C4-2B (cell line): ENCODE results near the gene ILDR1.

Experiments used
- ZFX ChIP-seq: fragments of 450-650 bp; IDR thresholded peaks from 2 replicates; pipeline ENCODE4 v1.6.1; 2017
- TF ChIP-seq, protein P1 (sequence below): fragments of 450-650 bp; conservative IDR thresholded peaks from 2 replicates; pipeline ENCODE4 v1.5.1; 2017; ENCODE audit warnings: mild to moderate bottlenecking

DNA sequence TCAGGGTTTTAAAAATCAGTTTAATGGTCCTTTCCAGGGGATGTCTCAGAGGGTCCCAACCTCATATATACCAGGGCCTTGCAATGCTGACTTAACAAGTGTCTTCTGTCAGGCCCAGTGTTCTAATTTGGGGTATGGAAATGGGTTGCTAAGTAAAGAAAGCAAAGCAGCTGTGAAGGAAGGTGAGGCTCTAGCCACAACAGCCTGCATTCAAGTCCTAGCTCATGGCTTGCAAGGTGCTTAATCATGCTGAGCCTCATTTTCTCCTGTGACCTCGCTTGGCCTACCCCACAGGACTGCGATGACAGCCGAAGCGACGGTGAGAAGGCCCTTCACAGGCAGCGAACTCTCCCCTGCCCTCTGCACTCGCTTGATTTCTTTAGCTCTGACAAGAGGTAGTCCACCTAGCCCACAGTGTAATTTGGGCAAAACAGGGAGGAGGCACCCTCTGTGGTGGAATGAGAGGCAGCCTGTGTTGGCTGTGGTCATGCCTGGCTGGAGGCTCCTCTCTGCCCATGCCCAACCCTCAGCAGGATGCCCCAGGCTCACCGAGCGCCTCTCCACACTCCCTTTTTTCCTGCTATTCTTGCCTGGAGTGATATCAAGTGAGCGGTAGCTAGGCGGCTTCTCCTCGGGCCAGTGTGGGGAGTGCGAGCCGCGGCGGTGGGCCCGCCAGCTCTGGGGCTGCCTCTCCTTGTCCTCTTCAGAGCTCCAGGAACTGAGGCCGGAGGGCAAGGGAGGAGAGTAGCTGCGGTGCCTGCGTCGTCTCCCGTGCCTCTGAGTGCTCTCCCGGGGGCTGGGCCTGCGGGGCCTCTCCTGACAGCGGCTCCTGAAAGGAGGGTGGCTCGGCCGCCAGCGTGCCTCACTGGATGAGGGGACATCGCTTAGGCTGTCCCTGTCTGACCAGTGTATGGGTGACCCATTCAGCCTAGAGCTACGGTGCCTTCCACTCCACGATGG, 29.2 kb downstream of the ILDR1 start:
- TF ChIP-seq, protein P1, sequence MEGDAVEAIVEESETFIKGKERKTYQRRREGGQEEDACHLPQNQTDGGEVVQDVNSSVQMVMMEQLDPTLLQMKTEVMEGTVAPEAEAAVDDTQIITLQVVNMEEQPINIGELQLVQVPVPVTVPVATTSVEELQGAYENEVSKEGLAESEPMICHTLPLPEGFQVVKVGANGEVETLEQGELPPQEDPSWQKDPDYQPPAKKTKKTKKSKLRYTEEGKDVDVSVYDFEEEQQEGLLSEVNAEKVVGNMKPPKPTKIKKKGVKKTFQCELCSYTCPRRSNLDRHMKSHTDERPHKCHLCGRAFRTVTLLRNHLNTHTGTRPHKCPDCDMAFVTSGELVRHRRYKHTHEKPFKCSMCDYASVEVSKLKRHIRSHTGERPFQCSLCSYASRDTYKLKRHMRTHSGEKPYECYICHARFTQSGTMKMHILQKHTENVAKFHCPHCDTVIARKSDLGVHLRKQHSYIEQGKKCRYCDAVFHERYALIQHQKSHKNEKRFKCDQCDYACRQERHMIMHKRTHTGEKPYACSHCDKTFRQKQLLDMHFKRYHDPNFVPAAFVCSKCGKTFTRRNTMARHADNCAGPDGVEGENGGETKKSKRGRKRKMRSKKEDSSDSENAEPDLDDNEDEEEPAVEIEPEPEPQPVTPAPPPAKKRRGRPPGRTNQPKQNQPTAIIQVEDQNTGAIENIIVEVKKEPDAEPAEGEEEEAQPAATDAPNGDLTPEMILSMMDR: no peak
- no peak for TF ChIP-seq ZFX
